ENCODE data around the gene DENND4B.
"Not testable (repeated sequence)": the region's sequence is repeated elsewhere in the genome, so short reads cannot be mapped to it uniquely, and the experiment has no call there.

The DENND4B gene

DNA sequence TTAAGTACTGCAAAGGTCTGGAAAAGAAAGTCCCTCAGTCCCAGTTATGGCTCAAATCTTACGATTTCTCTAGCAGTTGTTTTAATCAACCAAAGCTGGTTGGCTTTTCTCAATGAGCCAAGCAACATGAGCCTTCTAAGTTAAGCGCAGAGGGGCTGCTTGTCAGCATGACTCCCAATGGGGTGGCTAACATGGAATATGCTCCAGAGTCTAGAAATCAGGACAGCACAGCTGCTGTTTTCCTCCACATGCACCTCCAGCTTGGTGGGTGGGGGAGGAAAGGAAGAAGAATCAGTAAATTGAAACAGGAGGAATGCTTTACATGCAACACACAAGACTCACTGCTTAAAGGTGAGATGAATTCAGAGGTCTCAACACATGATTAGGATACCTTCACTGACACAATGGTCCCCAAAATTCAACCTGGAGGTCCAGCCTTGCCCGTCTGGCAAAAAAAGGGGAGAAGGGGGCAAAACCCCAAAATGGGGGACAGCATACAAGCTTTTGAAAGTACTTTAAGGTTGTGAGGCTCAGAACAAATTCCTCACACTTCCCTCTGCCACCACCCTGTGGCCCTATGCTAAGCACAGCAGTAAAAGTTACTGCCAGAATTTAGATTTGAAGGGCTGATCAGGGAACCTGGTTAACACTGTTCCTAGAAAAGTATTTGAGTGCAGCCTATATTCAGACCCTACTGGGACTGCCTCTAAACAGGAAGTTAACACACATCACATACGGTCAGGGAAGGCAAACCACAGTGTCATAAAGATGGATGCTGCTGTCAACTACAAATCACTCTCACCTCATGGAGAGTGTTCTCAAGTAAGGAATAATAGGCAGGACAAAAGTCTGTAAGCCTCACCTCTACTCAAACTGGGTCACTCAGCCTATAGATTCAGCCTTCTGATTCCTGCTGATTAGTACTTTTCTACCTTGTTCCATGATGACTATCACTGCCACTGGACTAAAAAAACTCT lies 26.4 kb downstream of the DENND4B start:
- no peaks in the 10 kb centered on the region for H3K36me3 ChIP-seq (ENCODE audit: control insufficient read depth, insufficient read depth, low read length)
- no peaks in the 10 kb centered on the region for H3K27me3 ChIP-seq (ENCODE audit: control insufficient read depth, insufficient read depth, low read length)
- H3K79me2 ChIP-seq: peaks cover 13% of the 10 kb centered on the region
- no peak overlapping the region for H2AFZ ChIP-seq
- peaks cover 6% of the 10 kb centered on the region for H3K4me1 ChIP-seq
- no peak overlapping the region for H3K4me2 ChIP-seq (ENCODE audit: low read length)
- no peak overlapping the region for H3K27ac ChIP-seq
- no peak overlapping the region for H3K9ac ChIP-seq
- TF ChIP-seq, protein P1, sequence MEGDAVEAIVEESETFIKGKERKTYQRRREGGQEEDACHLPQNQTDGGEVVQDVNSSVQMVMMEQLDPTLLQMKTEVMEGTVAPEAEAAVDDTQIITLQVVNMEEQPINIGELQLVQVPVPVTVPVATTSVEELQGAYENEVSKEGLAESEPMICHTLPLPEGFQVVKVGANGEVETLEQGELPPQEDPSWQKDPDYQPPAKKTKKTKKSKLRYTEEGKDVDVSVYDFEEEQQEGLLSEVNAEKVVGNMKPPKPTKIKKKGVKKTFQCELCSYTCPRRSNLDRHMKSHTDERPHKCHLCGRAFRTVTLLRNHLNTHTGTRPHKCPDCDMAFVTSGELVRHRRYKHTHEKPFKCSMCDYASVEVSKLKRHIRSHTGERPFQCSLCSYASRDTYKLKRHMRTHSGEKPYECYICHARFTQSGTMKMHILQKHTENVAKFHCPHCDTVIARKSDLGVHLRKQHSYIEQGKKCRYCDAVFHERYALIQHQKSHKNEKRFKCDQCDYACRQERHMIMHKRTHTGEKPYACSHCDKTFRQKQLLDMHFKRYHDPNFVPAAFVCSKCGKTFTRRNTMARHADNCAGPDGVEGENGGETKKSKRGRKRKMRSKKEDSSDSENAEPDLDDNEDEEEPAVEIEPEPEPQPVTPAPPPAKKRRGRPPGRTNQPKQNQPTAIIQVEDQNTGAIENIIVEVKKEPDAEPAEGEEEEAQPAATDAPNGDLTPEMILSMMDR (IDR thresholded peaks at IDR 0.05): no peak
- H3K9me3 ChIP-seq (ENCODE audit: control insufficient read depth, low read length): no peaks in the 10 kb centered on the region
- no peak overlapping the region for H3K4me3 ChIP-seq (ENCODE audit: low read depth, low read length)

- Histone ChIP-seq H3K27ac (no peak overlapping the region), H3K9ac (no peak overlapping the region), H3K4me3 (ENCODE audit: low read depth, low read length) (no peak overlapping the region), H2AFZ (no peak overlapping the region), H3K4me1 (peaks cover 6% of the 10 kb centered on the region), H3K4me2 (ENCODE audit: low read length) (no peak overlapping the region), H3K9me3 (ENCODE audit: control insufficient read depth, low read length) (no peaks in the 10 kb centered on the region), H3K79me2 (peaks cover 17% of the 10 kb centered on the region), H3K36me3 (ENCODE audit: control insufficient read depth, insufficient read depth, low read length) (no peaks in the 10 kb centered on the region), H3K27me3 (ENCODE audit: control insufficient read depth, insufficient read depth, low read length) (no peaks in the 10 kb centered on the region)
- TF ChIP-seq, protein P1 (IDR thresholded peaks at IDR 0.05): no peak
These were observed 30.2 kb downstream of the DENND4B start for GRCh38 chr1:153916297-153916696.

DNA sequence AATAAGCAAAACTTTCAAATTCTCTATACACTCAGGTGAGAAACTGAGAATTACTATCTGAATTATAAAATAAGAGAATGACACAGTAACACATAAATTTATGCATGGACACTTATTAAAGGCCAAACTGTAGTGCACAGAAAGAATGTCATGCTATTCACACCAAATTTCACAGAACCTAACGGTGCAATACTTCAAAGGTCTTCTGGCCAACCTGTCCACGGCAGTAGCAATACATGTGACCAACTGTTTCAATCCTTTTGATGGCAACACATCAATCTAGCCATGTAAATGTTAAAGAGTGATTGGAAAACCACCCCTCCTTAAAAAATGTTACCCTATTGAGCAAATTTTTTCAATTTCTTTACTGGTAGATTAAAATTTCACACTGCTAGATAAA lies 34.2 kb downstream of the DENND4B start:
- H3K27ac ChIP-seq: no peak overlapping the region
- H3K4me3 ChIP-seq (ENCODE audit: low read depth, low read length): no peak overlapping the region
- no peaks in the 10 kb centered on the region for H3K9me3 ChIP-seq (ENCODE audit: control insufficient read depth, low read length)
- H3K79me2 ChIP-seq: peaks cover 21% of the 10 kb centered on the region
- H3K9ac ChIP-seq: no peak overlapping the region
- no peaks in the 10 kb centered on the region for H3K27me3 ChIP-seq (ENCODE audit: control insufficient read depth, insufficient read depth, low read length)
- no peak overlapping the region for H3K4me2 ChIP-seq (ENCODE audit: low read length)
- H2AFZ ChIP-seq: no peak overlapping the region
- TF ChIP-seq, protein P1 (IDR thresholded peaks at IDR 0.05): no peak
- no peaks in the 10 kb centered on the region for H3K36me3 ChIP-seq (ENCODE audit: control insufficient read depth, insufficient read depth, low read length)
- H3K4me1 ChIP-seq: no peaks in the 10 kb centered on the region

DNA sequence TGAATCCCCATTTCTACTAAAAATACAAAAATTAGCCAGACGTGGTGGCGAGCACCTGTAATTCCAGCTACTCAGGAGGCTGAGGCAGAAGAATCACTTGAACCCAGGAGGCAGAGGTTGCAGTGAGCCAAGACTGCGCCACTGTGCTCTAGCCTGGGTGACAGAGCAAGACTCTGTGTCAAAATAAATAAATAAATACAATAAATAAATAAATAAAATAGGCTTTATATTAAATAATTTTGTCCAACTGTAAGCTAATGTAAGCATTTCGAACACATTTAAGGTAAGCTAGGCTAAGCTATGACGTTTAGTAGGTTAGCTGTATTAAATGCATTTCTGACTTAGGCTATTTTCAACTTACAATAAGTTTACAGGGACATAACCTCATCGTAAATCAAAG lies 36.0 kb downstream of the DENND4B start:
- H3K36me3 ChIP-seq (ENCODE audit: control insufficient read depth, insufficient read depth, low read length); H3K4me3 ChIP-seq (ENCODE audit: low read depth, low read length); H3K4me1 ChIP-seq; H3K9me3 ChIP-seq (ENCODE audit: control insufficient read depth, low read length); H3K9ac ChIP-seq; H3K4me2 ChIP-seq (ENCODE audit: low read length); H3K27me3 ChIP-seq (ENCODE audit: control insufficient read depth, insufficient read depth, low read length); H2AFZ ChIP-seq; H3K27ac ChIP-seq: not testable (repeated sequence)
- H3K79me2 ChIP-seq: peaks cover 24% of the 10 kb centered on the region

DNA sequence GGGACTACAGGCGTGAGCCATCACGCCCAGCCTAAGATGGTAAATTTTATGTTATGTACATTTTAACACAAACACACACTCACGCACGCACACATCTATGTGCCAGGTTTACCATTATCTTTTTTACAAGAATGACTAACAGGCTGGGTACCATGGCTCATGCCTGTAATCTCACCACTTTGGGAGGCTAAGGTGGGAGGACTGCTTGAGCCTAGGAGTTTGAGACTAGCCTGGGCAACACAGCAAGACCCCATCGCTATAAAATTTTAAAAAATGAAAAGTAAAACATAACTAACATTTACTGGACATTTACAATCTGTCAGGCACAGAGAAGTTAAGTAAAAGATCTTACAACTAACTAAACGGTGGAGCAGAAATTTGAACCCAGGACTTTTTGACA lies 38.4 kb downstream of the DENND4B start:
- no peak overlapping the region for H3K27ac ChIP-seq
- TF ChIP-seq, protein P1 (IDR thresholded peaks at IDR 0.05): no peak
- H3K4me3 ChIP-seq (ENCODE audit: low read depth, low read length): no peak overlapping the region
- peaks cover 28% of the 10 kb centered on the region for H3K79me2 ChIP-seq
- no peaks in the 10 kb centered on the region for H3K36me3 ChIP-seq (ENCODE audit: control insufficient read depth, insufficient read depth, low read length)
- no peaks in the 10 kb centered on the region for H3K9me3 ChIP-seq (ENCODE audit: control insufficient read depth, low read length)
- no peak overlapping the region for H3K9ac ChIP-seq
- H3K27me3 ChIP-seq (ENCODE audit: control insufficient read depth, insufficient read depth, low read length): no peaks in the 10 kb centered on the region
- H3K4me2 ChIP-seq (ENCODE audit: low read length): no peak overlapping the region
- no peaks in the 10 kb centered on the region for H3K4me1 ChIP-seq
- no peak overlapping the region for H2AFZ ChIP-seq
